Stimulated activated CD4-positive, alpha-beta T cell treated with anti-CD3 and anti-CD28 coated beads, Interleukin-15, amount 100 ng/mL, for 24 hours (primary cell): Measurements from ENCODE around the gene RASGEF1C.
"Not testable (repeated sequence)": the region's sequence is repeated elsewhere in the genome, so short reads cannot be mapped to it uniquely, and the experiment has no call there.

Experiments used
- DNase-seq: peaks from one replicate; pipeline ENCODE4 v3.0.0-alpha.2; 2020

RASGEF1C gene

DNA sequence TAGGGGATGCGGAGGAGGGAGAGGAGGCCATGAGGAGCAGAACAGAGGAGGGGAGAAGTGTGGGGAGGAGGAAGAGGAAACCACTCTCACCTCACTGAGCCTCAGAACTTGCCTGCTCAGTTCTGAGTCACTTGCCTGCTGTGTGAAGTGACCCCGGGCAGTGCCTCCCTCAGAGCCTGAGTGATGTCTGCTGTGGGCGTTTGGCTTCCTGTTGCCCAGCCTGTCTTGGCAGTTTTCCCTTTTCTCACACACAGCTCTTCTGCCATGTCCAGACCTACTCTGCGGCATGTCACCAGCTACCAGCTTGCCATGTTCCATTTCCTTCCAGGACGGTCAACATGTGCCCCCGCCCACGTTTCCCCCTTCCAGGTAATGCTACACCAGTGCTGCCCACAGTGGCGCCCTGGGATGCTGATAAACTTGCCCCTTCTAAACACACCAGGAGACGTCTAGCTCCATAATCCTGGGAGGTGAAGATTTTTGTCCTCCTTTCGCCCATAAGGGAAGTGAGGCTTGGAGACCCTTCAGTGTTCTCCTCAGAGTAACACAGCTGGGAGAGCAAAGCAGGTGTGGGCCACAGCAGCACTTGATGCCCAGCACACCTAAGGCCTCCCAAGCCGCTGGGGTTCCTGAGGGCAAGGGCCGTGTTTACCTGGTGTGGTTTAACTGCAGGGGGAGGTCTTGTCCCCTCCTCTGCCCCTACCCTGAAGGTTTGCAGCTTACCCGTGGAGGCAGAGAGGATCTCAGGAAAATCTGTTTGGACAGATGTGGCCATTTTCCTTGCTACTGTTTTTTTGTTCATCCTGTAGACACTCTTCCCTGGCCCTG, 73.7 kb downstream of the RASGEF1C start:
- DNase-seq, result peak; percentile 60

DNA sequence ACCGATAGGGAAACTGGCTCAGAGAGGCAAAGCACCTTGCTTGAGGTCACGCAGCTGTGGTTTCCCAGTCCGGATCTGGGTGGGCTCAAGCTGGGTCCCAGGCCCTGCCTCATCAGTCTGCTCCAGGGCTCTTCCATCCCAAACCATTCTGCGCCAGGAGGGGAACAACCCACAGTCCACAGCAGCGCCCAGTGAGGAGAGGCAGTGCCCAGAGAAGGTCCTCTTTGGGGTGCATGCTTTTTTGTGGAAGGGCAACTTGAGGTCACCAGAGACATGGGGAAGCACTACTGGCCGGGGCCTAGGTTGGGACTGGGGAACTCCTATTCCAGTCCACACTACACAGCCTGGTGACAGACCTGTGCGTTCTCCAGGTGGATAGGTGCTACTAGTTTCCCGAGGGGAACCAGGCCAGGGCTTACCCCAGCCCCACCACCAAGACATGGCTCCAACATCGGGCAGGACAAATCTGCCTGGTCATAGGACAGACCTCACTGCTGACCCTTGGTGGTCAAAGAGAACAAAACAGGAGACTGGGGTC, 75.0 kb downstream of the RASGEF1C start:
- no peak for DNase-seq

DNA sequence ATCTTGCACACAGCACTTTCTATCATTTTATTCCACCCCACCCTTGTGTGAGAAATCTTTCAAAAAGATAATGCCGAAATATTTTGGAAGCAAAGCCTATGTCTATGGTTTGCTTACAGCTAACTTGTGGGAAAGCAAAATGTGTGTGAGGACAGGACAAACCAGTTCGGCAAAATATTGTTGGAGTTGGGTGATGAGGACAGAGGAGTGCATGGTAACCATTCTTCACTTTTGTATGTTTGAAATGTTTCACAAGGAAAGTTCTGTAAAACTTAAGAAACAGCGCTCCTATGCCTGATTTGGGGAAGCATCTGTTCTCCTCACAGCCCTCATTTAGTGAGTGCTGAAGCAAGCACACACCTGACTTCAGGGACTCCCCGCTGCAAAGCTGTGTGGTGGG, 75.5 kb downstream of the RASGEF1C start:
- DNase-seq, result no peak

DNA sequence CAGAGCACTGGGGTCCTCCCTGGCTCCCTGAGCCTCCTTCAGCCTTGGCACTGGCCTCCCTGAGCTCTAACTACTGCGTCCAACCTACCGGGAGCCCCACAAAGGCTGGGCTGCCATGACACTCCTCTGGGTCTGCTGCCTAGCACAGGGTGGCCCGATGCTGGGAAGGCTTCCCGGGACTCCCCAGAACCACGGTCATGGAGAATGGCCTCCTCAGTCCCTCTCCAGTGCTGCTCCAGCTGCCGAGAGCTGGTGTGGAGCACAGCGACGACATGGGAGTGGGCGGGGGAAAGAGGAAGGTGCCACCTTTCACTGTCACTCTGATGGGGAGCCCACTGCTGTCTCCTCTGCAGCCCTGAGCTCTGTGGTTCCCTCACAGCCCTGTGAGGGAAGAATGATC, 76.0 kb downstream of the RASGEF1C start:
- DNase-seq, result no peak

DNA sequence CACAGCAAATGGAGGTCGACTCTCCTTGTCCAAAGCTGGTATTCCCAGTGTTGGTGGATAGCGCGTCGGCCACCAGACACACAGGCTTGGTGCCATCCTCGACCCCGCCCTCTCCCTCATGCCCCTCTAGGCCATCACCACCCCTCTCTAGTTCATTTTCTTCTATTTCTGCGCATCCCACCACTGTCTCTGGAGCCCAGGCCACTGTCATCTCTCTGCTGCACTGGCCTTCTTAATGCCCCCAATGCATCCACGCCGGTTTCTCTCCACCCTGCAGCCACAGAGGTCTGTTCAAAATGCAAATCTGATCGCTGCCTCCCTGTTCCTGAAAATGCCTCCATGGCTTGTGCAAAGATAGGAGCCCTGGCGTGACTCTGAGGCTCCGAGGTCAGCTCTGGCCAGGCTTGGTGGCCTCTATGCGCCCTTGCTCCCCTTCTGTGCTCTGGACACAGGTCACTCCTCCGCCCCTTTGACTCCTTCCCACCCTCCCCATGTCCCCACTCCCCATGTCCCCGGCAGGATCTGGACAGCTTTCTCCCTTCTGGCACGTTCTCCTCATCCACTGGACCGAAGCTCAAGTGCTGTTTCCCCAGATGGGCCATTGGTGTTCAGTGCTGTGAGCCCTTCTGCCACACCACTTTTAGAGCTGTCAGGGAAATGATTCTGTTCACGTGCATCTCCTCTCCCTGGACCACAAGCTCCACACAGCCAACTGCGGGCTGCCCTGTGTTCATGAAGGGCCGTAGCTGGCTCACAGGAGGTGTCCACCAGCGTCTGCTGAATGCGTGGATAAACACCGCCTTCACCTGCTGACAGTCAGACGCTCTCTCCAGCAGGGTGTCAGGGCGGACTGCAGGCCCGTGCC, 77.9 kb downstream of the RASGEF1C start:
- no peak for DNase-seq

DNA sequence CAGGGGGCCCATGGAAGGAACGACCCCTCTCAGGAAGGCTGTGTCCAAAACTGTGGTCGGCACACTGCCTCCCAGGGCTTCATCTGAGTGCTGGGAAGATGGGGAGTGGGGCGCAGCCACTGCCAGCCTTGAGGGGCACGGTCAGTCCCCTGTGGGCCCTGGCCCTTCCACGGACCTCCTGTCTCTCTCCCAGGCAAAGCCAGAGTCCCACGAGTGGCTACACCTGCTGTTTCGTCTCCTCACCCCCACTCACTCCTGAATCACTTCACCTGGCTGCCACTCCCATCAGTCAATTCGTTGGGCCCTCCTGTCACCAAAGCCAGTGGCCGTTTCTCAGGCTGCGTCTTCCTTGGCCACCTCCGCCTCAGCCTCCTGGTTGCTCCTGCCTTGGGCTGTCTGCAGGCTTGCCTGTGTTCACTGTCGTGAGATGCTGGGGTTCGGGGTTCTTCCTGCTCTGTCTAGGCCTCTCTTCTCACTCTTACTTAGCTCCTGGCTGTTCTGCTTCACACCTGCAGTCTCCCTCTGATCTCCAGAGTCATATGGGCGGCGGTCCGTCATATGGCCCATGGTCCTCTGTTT, 78.6 kb downstream of the RASGEF1C start:
- no peak for DNase-seq

DNA sequence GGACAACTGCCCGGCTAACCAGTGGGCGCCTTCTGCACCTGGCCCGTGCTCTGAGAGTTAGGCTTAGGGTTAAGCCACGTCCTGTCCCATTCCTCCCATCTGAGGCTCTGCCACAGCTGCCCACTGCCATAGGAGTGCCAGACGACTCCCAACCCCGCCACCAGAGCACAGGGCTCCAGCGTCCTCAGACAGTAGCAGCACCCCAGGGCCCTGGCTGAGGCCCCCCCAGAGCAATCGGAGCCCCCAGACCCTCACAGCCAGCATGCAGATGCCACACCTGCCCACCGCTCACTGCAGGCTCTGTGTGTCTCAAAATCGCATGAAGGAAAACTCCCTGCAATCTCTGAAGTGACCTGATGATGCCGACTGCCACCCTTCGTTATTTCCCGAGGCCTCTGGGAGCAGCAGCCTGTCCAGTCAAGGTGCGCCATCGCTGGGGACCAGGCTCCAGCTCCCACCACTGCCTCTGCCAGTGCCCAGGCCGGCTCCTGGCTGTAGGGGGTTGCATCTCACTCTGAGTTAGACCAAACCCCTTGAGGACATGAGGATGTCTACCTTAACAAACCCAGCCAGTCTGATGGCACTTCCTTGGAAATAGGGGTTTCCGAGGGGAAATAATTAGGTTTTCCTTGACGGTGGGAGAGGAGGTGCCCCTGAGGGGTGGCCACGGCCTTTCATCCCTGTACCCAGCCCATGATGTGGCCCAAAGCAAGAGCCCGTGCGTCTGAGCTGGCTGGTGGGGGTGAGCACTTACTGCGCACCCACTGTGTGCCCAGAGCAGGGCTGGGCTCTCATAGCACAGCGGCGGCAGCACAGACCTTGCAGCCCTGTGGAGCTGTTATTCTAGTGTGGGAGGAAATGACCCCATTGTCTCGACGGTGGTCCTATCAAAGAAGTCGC, 79.5 kb downstream of the RASGEF1C start:
- DNase-seq, result no peak

DNA sequence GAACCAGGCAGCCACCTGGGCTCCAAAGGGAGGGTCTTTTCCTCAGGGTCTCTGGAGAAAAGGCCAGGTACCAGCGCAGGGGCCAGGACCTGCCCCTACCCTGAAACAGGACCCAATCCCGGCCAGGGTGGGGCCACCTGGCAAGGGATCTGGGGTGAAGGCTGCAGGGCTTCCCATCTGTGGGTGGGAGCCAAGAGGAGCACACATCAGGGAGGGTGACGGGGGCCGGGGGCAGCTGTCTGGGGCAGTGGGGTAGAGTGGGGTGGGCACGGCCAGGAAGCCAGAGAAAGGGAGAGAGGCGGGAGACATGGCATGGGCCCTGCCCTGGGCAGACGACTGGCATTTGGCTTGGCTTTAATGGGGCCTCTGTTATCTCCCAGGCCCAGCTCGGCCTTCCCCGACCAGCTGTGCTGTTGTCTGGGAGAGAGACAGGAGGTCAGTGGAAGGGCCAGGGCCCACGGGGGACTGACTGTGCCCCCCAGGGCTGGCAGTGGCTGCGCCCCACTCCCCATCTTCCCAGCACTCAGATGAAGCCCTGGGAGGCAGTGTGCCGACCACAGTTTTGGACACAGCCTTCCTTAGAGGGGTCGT, 80.2 kb downstream of the RASGEF1C start:
- no peak for DNase-seq

DNA sequence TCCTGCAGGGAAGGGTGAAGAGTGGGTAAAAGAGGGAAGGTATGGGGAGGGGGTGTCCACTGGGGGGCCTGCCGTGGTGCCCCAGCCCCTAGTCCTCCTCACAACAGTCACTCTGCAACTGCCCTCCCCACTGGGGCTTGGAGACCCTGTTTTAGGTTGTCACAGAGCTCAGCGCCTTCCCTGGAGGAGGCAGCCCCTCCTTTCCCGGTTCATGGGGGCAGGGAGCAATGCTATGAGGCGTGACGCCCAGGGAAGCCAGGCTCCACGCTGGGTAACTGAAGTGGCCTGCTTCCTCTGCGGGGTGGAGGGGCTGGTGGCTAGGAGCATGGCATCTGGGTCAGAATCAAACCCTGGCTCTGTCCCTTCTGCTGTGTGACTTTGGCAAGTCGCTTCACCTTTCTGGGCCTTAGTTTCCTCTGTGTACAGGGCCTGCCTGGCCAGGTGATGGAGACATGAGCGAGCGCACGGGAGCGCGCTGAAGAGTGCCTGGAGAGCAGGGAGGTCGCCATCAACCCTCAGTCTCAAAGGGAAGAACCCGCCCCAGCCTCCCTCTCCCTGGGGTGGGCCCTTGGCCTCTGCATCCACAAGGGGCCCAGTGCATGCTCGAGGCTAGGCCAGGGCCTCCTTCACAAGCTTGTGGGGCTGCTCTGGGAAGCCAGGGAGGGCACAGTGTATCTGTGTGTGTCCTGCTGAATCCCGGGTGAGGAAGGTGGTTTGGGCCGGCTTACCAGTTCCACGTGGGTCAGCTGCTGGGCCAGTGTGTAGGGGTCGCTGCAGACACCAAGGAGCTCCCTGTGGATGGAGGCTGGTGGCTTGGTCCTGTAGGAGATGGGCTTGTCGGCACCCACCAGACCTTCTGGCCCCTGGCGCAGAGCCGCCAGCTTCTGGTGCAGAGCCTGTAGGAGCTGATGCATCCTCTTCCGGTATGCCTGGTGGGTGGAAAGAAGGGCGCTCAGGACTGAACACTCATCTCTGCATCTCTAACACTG, 81.0 kb downstream of the RASGEF1C start:
- no peak for DNase-seq

DNA sequence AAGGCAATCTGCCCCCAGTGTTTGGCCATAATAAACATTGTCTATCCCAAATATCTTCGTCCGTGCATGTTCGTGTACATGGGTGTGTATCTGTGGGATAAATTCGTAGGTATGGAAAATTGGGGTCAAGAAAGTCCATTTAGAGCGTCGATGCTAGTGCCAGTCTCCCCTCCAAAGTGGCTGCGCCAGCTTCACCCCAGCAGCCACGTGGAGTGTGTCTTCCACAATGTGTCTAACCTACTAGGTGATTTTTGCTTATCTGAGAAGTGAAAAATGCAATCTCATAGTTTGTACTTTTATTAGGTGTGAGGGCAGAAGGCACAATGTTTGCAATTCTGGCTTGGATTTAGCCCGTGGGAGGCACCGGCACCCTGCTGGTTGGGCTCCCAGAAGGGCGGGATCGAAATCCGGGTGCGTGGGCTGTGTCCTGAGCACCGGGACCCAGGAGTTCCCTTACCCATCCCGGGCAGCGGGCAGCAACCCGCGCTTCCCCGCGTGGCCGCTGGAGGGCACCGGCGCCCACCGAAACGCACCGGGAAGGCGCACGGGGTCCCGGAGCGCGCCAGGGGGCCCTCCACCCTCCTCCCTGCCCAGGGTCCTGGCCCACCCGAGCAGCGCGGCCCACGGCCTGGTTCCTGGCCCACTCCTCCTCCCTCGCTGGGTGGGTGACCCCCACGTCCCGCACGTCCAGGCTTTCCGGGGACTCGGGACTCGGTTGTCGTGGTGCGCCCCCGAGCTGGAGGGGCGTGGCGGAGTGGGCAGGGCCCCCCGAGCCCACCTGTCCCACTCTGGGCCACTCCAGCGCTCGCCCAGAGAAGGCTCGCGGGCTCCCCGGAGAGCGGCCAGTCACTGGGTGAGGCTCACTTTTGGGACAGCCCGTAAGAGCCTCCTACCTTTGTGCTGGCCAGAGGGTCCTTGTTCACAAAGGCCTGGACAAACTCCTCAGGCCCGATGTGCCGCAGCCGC, 82.0 kb downstream of the RASGEF1C start:
- peak; percentile 54 for DNase-seq

DNA sequence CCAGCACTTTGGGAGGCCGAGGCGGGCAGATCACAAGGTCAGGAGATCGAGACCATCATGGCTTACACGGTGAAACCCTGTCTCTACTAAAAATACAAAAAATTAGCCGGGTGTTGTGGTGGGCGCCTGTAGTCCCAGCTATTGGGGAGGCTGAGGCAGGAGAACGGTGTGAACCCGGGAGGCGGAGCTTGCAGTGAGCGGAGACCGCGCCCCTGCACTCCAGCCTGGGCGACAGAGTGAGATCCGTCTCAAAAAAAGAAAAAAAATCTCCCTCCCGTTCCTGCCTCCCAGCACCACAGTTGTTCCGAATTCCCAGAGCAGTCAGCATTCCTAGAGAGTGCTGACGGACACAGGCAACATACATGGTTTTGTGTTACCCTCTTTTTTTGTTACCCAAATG, 82.9 kb downstream of the RASGEF1C start:
- DNase-seq, result not testable (repeated sequence)

DNA sequence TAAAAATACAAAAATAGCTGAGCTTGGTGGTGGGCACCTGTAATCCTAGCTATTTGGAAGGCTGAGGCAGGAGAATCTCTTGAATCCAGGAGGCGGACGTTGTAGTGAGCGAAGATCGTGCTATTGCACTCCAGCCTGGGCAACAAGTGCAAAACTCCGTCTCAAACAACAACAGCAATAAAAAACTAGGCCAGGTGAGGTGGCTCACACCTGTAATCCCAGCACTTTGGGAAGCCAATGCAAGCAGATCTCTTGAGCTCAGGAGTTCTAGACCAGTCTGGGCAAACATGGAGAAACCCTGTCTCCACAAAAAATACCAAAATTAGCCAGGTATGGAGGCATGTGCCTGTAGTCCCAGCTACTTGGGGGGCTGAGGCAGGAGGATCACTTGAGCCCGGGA, 84.3 kb downstream of the RASGEF1C start:
- DNase-seq, result not testable (repeated sequence)

DNA sequence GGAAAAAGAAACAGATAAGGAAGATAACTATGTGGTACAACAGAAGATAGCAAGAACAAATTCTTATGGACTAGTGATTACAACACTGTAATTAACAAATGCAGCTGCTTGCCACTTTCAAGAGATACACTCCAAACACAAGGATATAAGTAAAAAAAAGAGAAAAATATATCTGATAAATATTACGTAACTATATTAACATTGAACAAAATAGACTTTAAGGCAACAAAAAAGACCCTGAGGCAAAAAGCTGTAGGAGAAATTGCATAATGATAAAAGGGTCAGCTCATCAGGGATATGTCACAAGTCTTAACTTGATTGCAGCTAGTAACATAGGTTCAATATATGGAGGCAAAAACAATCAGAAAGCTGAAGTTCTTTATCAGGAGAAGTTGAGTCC, 86.1 kb downstream of the RASGEF1C start:
- no peak for DNase-seq

DNA sequence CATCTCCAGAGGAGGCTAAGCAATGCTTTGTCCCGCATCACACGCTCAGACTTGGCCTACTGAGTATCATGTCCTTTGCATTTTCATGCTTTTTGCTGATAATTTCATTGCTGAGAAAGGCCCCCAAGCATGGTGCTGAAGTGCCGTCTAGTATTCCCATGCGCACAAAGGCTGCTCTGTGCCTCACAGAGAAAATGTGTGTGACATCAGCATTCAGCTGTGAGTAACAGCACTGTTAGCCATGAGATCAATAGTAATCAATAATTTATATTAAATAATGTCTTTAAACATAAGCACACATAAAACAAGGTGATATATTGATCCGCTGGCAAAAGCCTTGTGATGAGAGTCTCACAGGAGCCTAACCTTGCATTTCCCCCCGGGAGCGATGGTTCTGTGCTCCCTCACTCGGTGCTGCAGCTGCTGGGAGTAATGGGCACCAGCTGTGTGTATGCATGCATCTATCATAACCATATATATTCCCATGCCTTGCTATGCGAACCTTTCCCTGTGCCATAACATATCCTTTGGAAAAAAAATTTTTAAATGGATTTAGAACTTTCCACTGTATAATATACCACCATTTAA, 87.1 kb downstream of the RASGEF1C start:
- DNase-seq, result no peak

DNA sequence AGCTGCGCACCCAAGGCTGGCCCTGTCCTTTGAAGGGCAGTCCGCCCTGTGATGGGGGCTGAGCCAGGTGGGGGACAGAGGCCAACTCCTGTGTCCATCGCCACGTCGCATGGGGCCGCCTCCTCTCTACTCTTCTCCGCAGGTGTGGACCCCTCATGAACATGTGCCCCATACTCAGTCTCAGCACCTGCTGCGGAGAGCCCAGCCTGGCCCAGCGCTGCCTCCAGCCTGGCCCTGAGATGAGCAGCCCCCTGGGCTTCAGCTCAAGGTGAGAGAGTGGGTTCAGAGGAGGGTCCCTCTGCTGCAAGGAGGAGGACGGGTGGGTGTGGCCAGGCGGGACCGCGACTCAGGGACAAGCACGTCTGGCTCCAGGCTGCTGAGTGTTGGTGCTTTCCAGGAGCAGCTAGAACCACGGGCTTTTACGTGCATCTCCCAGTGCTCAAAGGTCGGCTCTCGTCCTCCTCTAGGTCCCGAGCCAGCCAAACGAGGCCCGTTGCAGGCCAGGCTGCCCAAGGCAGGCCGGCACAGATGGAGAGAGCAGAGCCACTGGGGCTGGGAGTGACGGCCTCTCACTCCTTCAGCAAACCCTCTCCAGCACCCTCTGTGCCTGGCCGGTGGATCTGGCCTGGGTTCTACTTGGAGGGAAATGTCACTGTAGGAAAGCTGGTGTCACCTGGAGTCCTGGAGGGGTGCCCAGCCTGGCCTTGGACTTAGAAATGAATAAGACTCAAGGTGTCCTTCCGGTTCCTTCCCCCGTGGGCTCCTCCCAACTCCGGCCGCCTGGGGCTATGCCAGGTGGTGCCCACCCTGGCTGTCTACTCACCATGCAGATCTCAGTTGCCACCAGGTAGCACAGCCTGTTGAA, 88.5 kb downstream of the RASGEF1C start:
- DNase-seq, result no peak

DNA sequence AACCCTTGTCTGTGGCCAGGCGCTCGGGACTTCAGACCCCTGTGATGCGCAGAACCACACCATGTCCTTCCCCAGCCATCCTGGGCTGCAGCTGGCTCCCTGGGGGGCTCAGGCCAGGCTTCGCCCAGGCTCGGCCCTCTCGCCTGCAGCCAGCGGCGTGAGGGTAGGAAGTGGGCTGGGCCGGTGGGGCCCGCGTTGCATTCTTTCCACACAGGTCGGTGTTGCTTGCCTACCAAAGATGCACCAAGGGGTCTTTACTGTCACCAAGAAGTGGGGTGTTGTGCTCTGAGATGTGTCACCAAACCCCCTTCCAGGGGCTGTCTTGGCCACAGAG, 89.1 kb downstream of the RASGEF1C start:
- DNase-seq, result no peak

DNA sequence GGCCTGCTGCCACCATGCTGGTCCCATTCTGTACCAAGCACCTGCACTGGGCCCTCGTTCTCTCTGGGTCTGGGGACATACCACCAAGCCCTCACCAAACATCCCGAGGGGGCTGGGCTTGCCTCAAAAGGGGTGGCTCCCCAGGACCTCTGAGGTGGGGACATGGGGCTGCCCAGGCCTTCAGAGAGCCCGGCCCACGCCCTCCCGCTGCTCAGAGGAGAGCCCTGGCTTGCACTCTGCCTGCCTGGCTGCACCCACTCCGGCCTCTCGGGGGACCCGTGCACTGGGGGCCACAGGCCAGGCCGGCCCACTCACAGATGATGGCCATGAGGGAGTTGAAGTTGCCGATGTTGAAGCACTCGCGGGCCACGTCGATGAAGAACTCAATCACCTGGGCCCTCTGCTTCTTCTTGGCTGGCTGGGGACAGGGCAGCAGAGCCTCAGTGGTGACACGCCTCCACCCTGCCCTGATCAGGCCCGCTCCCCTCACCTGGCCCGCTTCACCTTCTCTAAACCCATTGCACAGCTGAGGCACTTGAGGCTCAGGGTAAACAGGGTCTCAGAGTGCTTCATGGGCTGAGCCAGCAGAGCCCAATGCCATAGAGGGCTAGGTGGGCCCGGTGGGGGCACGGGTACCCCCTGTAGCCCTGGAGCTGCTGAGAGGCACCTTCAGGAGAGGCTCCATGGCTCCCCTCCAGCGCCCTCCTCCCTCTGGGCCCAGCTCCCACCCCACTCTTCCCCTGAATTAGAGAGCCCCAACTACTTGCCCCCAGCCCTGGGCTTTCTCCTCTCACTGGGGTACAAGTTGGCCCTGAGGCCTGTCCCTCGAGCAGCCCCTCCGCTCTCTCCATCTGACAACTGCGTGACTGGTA, 89.7 kb downstream of the RASGEF1C start:
- DNase-seq, result no peak
